Kidney (tissue), 14 donors: ENCODE data around the gene ZNF219. TPM values are rescaled to one million over a fixed set of nuclear protein-coding genes. Genes with fewer than 3 reads are reported as not detected.

Experiments used
- DNase-seq, 5 donors: peaks; one replicate each; pipeline ENCODE4 v3.0.0-alpha.2; 2013 to 2020
- FAIRE-seq: peaks from 2 replicates; lab custom pipeline; 2012; peaks lifted over from hg19 to GRCh38; lab: Jason Lieb, UNC
- H3K27ac ChIP-seq, 2 donors: one replicate each; pipeline ENCODE4 v1.7.0; 2013; ENCODE audit warnings: low read depth in 2 of 2, low read length in 2 of 2, inconsistent platforms in 1 of 2
- H3K27me3 ChIP-seq: one replicate; pipeline ENCODE4 v1.7.1; 2013; ENCODE audit warnings: low read length, inconsistent platforms; ENCODE audit not compliant: control insufficient read depth, insufficient read depth
- H3K36me3 ChIP-seq, 3 donors: one replicate each; pipeline versions ENCODE4 v1.7.0 to v1.7.1; 2013; ENCODE audit warnings: low read length in 3 of 3, control low read depth in 1 of 3, inconsistent platforms in 1 of 3; ENCODE audit not compliant: insufficient read depth in 3 of 3, control insufficient read depth in 2 of 3
- H3K4me1 ChIP-seq, 3 donors: one replicate each; pipeline versions ENCODE4 v1.7.0 to v1.7.1; 2013; ENCODE audit warnings: low read length in 3 of 3, inconsistent platforms in 1 of 3, low read depth in 1 of 3; ENCODE audit not compliant: control insufficient read depth in 2 of 3, insufficient read depth in 2 of 3
- H3K4me3 ChIP-seq, 3 donors: one replicate each; pipeline versions ENCODE4 v1.7.0 to v1.8.1; 2013; ENCODE audit warnings: low read length in 3 of 3, control low read depth in 1 of 3, inconsistent platforms in 1 of 3
- H3K9ac ChIP-seq, 3 donors: one replicate each; pipeline versions ENCODE4 v1.7.0 to v1.7.1; 2013; ENCODE audit warnings: low read length in 3 of 3, control low read depth in 1 of 3, inconsistent platforms in 1 of 3
- H3K9me3 ChIP-seq, 3 donors: one replicate each; pipeline versions ENCODE4 v1.7.0 to v1.7.1; 2013; ENCODE audit warnings: low read length in 3 of 3, control low read depth in 1 of 3, inconsistent platforms in 1 of 3; ENCODE audit not compliant: control insufficient read depth in 2 of 3, insufficient read depth in 1 of 3
- CTCF ChIP-seq: IDR thresholded peaks from 3 replicates; pipeline ENCODE4 v1.5.1; 2012; ENCODE audit warnings: mild to moderate bottlenecking, moderate library complexity, borderline replicate concordance; ENCODE audit not compliant: insufficient read depth; ENCODE audit errors: extremely low read depth
- intact Hi-C: fragments of 100-400 bp; cut with DNase I; formaldehyde crosslinking; loops from one replicate; pipeline ENCODE4 v1.11.1; 2022
- polyA plus RNA-seq: library from polyadenylated mRNA; stranded (reverse); fragments of 350-450 nt; fragmentation: Illumina TruSeq; extraction: RNeasy Lipid Tissue Mini Kit (QIAGEN cat#74804); gene quantifications from one replicate; pipeline ENCODE4 v1.2.3, GENCODE V29; 2014; ENCODE audit warnings: low read depth, low replicate concordance; ENCODE audit not compliant: insufficient read depth
- total RNA-seq: library from RNA; stranded (reverse); fragmentation: NEBNext Ultra II Directional; extraction: Animal tissue kit (Norgen Biotek cat#: 25700); gene quantifications from one replicate; pipeline ENCODE4 v1.2.1, GENCODE V29; 2021
- donor health status: control.
- donor health status: control.
- donor health status: control.
- donor health status: control.
- donor health status: control.
- donor health status: DM: yes; HTN: yes; CAD: no.
- donor health status: Normal renal cell carcinoma (clear cell type).

Gene ZNF219
- total and polyA plus RNA-seq, 2 donors from 2014 or later: 12.6 to 24.6 TPM

DNA sequence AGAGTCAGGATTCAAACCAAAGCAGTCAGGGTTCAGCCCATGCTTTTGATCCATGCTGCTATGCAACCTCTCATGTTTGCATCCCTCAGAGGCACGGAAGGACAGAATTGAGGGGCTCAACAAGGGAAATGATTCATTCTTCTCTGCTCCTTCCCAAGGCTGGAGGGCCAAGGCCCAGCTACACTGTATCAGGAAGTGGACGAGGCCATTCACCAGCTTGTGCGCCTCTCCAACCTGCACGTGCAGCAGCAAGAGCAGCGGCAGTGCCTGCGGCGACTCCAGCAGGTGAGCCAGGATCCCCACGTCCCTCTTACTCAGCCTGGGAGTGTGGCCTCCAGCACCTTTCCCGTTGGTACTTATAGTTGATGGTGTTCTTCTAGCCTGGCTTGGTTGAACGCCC lies 19.7 kb downstream of the ZNF219 start:
- H3K4me3 ChIP-seq: no peak overlapping the region
- no peak for FAIRE-seq
- intact Hi-C loops: no loop called here
- DNase-seq: no peak
- H3K9ac ChIP-seq: no peak overlapping the region
- H3K27ac ChIP-seq: no peak overlapping the region
- H3K4me1 ChIP-seq: no peaks in the 10 kb centered on the region
- TF ChIP-seq CTCF: no peak
- no peaks in the 10 kb centered on the region for H3K9me3 ChIP-seq
- peaks cover 23 to 55% (median 27%) of the 10 kb centered on the region in 3 donors for H3K36me3 ChIP-seq
- H3K27me3 ChIP-seq: no peaks in the 10 kb centered on the region

GRCh38 chr14:21078287-21078686 lies 20.2 kb downstream of the ZNF219 start:
- Histone ChIP-seq H3K9me3 (no peaks in the 10 kb centered on the region), H3K36me3 (peaks cover 23 to 55% (median 30%) of the 10 kb centered on the region in 3 donors), H3K27ac (no peak overlapping the region), H3K9ac (no peak overlapping the region), H3K27me3 (no peaks in the 10 kb centered on the region), H3K4me3 (no peak overlapping the region), H3K4me1 (peaks cover 0 to 1% (median 0%) of the 10 kb centered on the region in 3 donors)
- intact Hi-C loops: no loop called here
- FAIRE-seq (no peak), DNase-seq (no peak)
- TF ChIP-seq CTCF: no peak

- no peak for FAIRE-seq
- H3K4me1 ChIP-seq: peaks cover 0 to 3% (median 0%) of the 10 kb centered on the region in 3 donors
- no peak for TF ChIP-seq CTCF
- no peak overlapping the region for H3K4me3 ChIP-seq
- H3K9me3 ChIP-seq: no peaks in the 10 kb centered on the region
- intact Hi-C loops: no loop called here
- DNase-seq: no peak
- peaks cover 23 to 56% (median 32%) of the 10 kb centered on the region in 3 donors for H3K36me3 ChIP-seq
- no peak overlapping the region for H3K9ac ChIP-seq
- H3K27ac ChIP-seq: no peak overlapping the region
- no peaks in the 10 kb centered on the region for H3K27me3 ChIP-seq
These were observed 20.8 kb downstream of the ZNF219 start for GRCh38 chr14:21077672-21078071.
